Activated CD8-positive, alpha-beta T cell treated with anti-CD3 and anti-CD28 coated beads, Interleukin-2, amount 10 ng/mL, durations not matched to agents 7 days and 5 days (primary cell): ENCODE measurements around the gene ZDHHC1. TPM values are rescaled to one million over a fixed set of nuclear protein-coding genes. Genes with fewer than 3 reads are reported as not detected.
A peak's percentile ranks its signal among the peaks of the same experiment; 100 is the strongest.

Experiments used
- ATAC-seq: fragments of 150-1000 bp; cut with Tn5 transposase; one replicate; pipeline ENCODE4 v1.10.0; 2021; ENCODE audit warnings: moderate library complexity
- CTCF ChIA-PET: fragments of 350-600 bp; sonication (Branson Sonifier 250); formaldehyde crosslinking; loops from one replicate; lab custom pipeline; 2021; ENCODE audit warnings: antibody characterized with exemption; lab: Charles Lee
- POLR2A ChIA-PET: fragments of 350-600 bp; sonication (Branson Sonifier 250); formaldehyde crosslinking; loops from one replicate; lab custom pipeline; 2021; ENCODE audit warnings: antibody characterized with exemption; lab: Charles Lee
- DNase-seq: peaks from one replicate; pipeline ENCODE4 v3.0.0-alpha.2; 2020
- H3K27ac Mint-ChIP-seq: one replicate; pipeline ENCODE4 v1.8.0; 2021; ENCODE audit warnings: mild to moderate bottlenecking, mixed read lengths
- H3K27me3 Mint-ChIP-seq: one replicate; pipeline ENCODE4 v1.8.0; 2021; ENCODE audit warnings: low read depth, mixed read lengths
- H3K36me3 Mint-ChIP-seq: one replicate; pipeline ENCODE4 v1.8.0; 2021; ENCODE audit warnings: low read depth, mixed read lengths
- H3K4me1 Mint-ChIP-seq: one replicate; pipeline ENCODE4 v1.8.0; 2021; ENCODE audit warnings: low read depth, mixed read lengths
- H3K4me3 Mint-ChIP-seq: one replicate; pipeline ENCODE4 v1.8.0; 2021; ENCODE audit warnings: mild to moderate bottlenecking, mixed read lengths
- H3K9me3 Mint-ChIP-seq: one replicate; pipeline ENCODE4 v1.8.0; 2022; ENCODE audit warnings: mixed read lengths; ENCODE audit not compliant: insufficient read depth
- total RNA-seq, 2 experiments: library from RNA; stranded (reverse); gene quantifications; one replicate each; pipeline ENCODE4 v1.2.3, GENCODE V29; 2021

Gene ZDHHC1
- total RNA-seq, 2 experiments from 2014 or later = 0.26 TPM; not detected in 1

GRCh38 chr16:67438098-67438791 lies 22.0 kb upstream of the ZDHHC1 start:
- ChIA-PET CTCF (interaction anchor here (0.8 to 1.0 kb wide), 2 partner anchors 10 kb away, joined by 3 read pairs; no protein-coding TSS in a partner anchor), POLR2A (interaction anchor here (0.6 kb wide), 1 partner anchor 30 kb away, joined by 3 read pairs; no protein-coding TSS in a partner anchor)
- H3K4me1 Mint-ChIP-seq = no peaks in the 10 kb centered on the region
- no peak overlapping the region for H3K27ac Mint-ChIP-seq
- peaks cover 2% of the 10 kb centered on the region for H3K27me3 Mint-ChIP-seq
- no peak for ATAC-seq
- peaks cover 9% of the 10 kb centered on the region for H3K36me3 Mint-ChIP-seq
- DNase-seq = no peak
- no peaks in the 10 kb centered on the region for H3K9me3 Mint-ChIP-seq
- H3K4me3 Mint-ChIP-seq = no peak overlapping the region

GRCh38 chr16:67437513-67437912 lies 21.2 kb upstream of the ZDHHC1 start:
- Mint-ChIP-seq H3K36me3 (peaks cover 9% of the 10 kb centered on the region), H3K4me3 (no peak overlapping the region), H3K27ac (no peak overlapping the region), H3K27me3 (peaks cover 4% of the 10 kb centered on the region), H3K9me3 (no peaks in the 10 kb centered on the region), H3K4me1 (no peaks in the 10 kb centered on the region)
- POLR2A ChIA-PET = no interaction called here
- CTCF ChIA-PET = no interaction called here
- ATAC-seq (no peak), DNase-seq (no peak)

- Mint-ChIP-seq H3K9me3 (no peaks in the 10 kb centered on the region), H3K27ac (no peak overlapping the region), H3K4me1 (peaks cover under 1% of the 10 kb centered on the region), H3K27me3 (peaks cover 10% of the 10 kb centered on the region), H3K4me3 (no peak overlapping the region), H3K36me3 (peaks cover 9% of the 10 kb centered on the region)
- ChIA-PET CTCF (interaction anchor here (1.0 to 1.4 kb wide), 3 partner anchors 9 to 64 kb away, joined by 3 read pairs; no protein-coding TSS in a partner anchor), POLR2A (no interaction called here)
- DNase-seq (no peak), ATAC-seq (no peak)
Measured at GRCh38 chr16:67436640-67437193, 20.4 kb upstream of the ZDHHC1 start.

- H3K27me3 Mint-ChIP-seq = peaks cover 14% of the 10 kb centered on the region
- peaks cover 4% of the 10 kb centered on the region for H3K4me1 Mint-ChIP-seq
- H3K9me3 Mint-ChIP-seq = no peaks in the 10 kb centered on the region
- ATAC-seq (no peak), DNase-seq (no peak)
- H3K27ac Mint-ChIP-seq = no peak overlapping the region
- CTCF ChIA-PET = interaction anchor here (1.0 to 1.4 kb wide), 3 partner anchors 8 to 63 kb away, joined by 3 read pairs; no protein-coding TSS in a partner anchor
- POLR2A ChIA-PET = no interaction called here
- peaks cover 9% of the 10 kb centered on the region for H3K36me3 Mint-ChIP-seq
- no peak overlapping the region for H3K4me3 Mint-ChIP-seq
Measured at GRCh38 chr16:67435758-67436164, 19.5 kb upstream of the ZDHHC1 start.

GRCh38 chr16:67433131-67433719 lies 16.9 kb upstream of the ZDHHC1 start:
- DNase-seq (no peak), ATAC-seq (no peak)
- peaks cover 7% of the 10 kb centered on the region for H3K4me1 Mint-ChIP-seq
- H3K27ac Mint-ChIP-seq = no peak overlapping the region
- CTCF ChIA-PET = interaction anchor here (1.5 kb wide), 1 partner anchor 23 kb away, joined by 5 read pairs; no protein-coding TSS in a partner anchor
- peaks cover 4% of the 10 kb centered on the region for H3K36me3 Mint-ChIP-seq
- no peaks in the 10 kb centered on the region for H3K9me3 Mint-ChIP-seq
- H3K27me3 Mint-ChIP-seq = peaks cover 34% of the 10 kb centered on the region
- POLR2A ChIA-PET = no interaction called here
- no peak overlapping the region for H3K4me3 Mint-ChIP-seq

GRCh38 chr16:67432506-67432890 lies 16.2 kb upstream of the ZDHHC1 start:
- no peak for ATAC-seq
- Mint-ChIP-seq H3K4me3 (no peak overlapping the region), H3K27ac (no peak overlapping the region), H3K4me1 (peaks cover 7% of the 10 kb centered on the region), H3K9me3 (no peaks in the 10 kb centered on the region), H3K36me3 (no peaks in the 10 kb centered on the region), H3K27me3 (peaks cover 34% of the 10 kb centered on the region)
- CTCF ChIA-PET = interaction anchor here (2.3 kb wide), 1 partner anchor 15 kb away, joined by 8 read pairs; no protein-coding TSS in a partner anchor
- POLR2A ChIA-PET = no interaction called here
- no peak for DNase-seq

DNA sequence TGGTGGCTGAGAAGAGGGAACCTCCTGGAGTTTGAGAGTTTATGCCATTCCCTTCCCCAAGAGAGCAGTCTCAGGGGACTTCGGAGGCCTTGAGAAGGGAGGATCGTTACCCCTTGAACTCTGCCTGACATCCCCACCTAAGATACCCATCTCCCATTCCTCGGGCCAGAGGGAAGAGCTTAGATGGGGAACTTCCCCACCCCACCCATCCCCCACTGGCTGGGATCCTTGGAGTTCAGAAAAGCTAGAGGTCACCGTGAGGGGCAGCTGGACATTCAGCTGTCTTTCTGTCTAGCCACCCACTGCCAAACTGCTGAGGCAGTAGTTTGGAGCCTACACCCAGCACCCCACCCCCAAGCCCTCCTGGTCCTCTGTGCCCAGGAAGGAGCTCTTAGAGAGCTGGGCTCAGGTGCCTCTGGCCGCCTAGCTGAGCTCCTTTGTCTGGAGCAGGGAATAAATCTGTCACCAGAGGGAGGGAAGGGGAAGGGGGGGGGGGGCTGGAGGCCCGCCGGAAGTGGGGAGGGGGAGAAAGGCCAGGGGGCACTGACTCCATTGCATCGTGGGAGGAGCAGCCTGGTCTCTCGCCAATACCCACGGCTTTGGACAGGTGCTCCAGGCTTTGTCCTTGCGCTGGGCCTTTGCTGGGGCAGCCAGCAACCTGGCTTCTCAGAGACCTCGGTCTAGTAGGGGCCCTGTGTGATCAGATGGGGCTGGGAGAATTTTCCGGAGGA lies 15.7 kb upstream of the ZDHHC1 start:
- ATAC-seq = no peak
- POLR2A ChIA-PET = no interaction called here
- no peaks in the 10 kb centered on the region for H3K9me3 Mint-ChIP-seq
- H3K27me3 Mint-ChIP-seq = peaks cover 37% of the 10 kb centered on the region
- CTCF ChIA-PET = interaction anchor here (0.6 to 2.3 kb wide), 2 partner anchors 16 to 32 kb away, joined by 3 to 8 read pairs; no protein-coding TSS in a partner anchor
- H3K4me1 Mint-ChIP-seq = peaks cover 7% of the 10 kb centered on the region
- DNase-seq = no peak
- H3K4me3 Mint-ChIP-seq = peak overlapping the region; percentile 29
- H3K27ac Mint-ChIP-seq = no peak overlapping the region
- no peaks in the 10 kb centered on the region for H3K36me3 Mint-ChIP-seq

GRCh38 chr16:67430977-67431774 lies 14.9 kb upstream of the ZDHHC1 start, which contains the start of gene HSD11B2:
HSD11B2 (plus strand) TSS chr16:67431121; CDS start chr16:67431249, 128 bp downstream.
- peak; percentile 28 for DNase-seq

GRCh38 chr16:67430504-67430976 lies 14.3 kb upstream of the ZDHHC1 start:
- no peaks in the 10 kb centered on the region for H3K9me3 Mint-ChIP-seq
- H3K4me1 Mint-ChIP-seq = peaks cover 7% of the 10 kb centered on the region
- peak overlapping the region; percentile 71 for H3K4me3 Mint-ChIP-seq
- ChIA-PET CTCF (interaction anchor here (0.6 to 2.3 kb wide), 2 partner anchors 17 to 22 kb away, joined by 3 to 8 read pairs; no protein-coding TSS in a partner anchor), POLR2A (no interaction called here)
- no peaks in the 10 kb centered on the region for H3K36me3 Mint-ChIP-seq
- DNase-seq (peak; percentile 25), ATAC-seq (peak; percentile 52)
- H3K27ac Mint-ChIP-seq = no peak overlapping the region
- H3K27me3 Mint-ChIP-seq = peaks cover 42% of the 10 kb centered on the region

More at GRCh38 chr16:67430977-67431774, 14.9 kb upstream of the ZDHHC1 start, which contains the start of gene HSD11B2:
- Mint-ChIP-seq H3K4me3 (peak within 1 kb of the TSS; percentile 71), H3K36me3 (no peaks in the 10 kb centered on the region), H3K4me1 (peaks cover 7% of the 10 kb centered on the region), H3K9me3 (no peaks in the 10 kb centered on the region), H3K27ac (no peak within 1 kb of the TSS), H3K27me3 (peaks cover 39% of the 10 kb centered on the region)
- ATAC-seq = peak; percentile 46
- ChIA-PET POLR2A (no interaction called here), CTCF (interaction anchor here (0.6 to 2.3 kb wide), 3 partner anchors 17 to 32 kb away, joined by 3 to 8 read pairs (median 3); no protein-coding TSS in a partner anchor)

DNA sequence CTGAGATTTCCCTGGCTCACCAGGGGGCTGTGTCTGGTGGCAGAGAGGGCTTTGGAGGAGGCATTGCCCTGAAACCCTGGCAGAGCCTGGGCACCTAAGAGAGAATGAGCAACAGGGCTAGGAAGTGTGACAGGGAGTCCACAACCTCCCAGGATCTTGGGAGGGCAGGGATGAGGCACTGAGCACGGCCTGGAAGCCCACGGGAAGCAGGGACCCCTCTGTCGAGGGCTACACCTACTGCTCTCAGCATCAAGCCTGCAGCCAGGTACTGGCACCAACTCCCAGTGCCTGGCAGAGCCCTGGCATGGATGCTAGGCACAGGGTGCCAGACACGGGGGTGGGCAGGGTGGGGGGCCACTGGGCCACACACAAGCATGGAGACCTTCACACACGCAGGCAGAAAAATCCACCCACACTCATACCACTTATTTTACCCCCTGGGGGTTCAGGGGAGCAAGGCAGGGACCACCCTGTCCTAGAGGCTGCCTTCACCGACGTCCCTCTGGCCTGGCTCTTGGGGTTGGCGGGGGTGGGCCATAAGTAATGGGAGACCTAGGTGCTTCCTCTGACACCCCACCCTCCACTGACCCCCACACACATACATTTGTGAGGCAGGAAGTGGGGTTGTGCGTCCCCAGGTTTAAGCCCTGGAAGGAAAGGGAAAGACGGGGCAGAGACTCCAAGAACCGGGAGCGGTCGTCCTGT lies 13.7 kb upstream of the ZDHHC1 start:
- peaks cover 43% of the 10 kb centered on the region for H3K27me3 Mint-ChIP-seq
- H3K36me3 Mint-ChIP-seq = no peaks in the 10 kb centered on the region
- no peak for ATAC-seq
- peak overlapping the region; percentile 71 for H3K4me3 Mint-ChIP-seq
- ChIA-PET CTCF (interaction anchor here (2.3 to 3.7 kb wide), 3 partner anchors 18 to 86 kb away, joined by 8 to 52 read pairs (median 25); no protein-coding TSS in a partner anchor), POLR2A (no interaction called here)
- DNase-seq = no peak
- H3K27ac Mint-ChIP-seq = no peak overlapping the region
- H3K4me1 Mint-ChIP-seq = peaks cover 7% of the 10 kb centered on the region
- no peaks in the 10 kb centered on the region for H3K9me3 Mint-ChIP-seq
